Esophagus muscularis mucosa (tissue), 4 donors: ENCODE data around the gene TSFM.

Experiments used
- EP300 ChIP-seq: sonication (generic); formaldehyde crosslinking; IDR thresholded peaks from one replicate; pipeline ENCODE4 v1.6.1; 2017; ENCODE audit warnings: antibody characterized with exemption
- POLR2A ChIP-seq: fragments of 450-650 bp; IDR thresholded peaks from one replicate; pipeline ENCODE4 v1.6.1; 2017; ENCODE audit warnings: antibody characterized with exemption, moderate library complexity, mild to moderate bottlenecking, low read depth
- POLR2AphosphoS5 ChIP-seq, 2 donors: sonication (generic); formaldehyde crosslinking; IDR thresholded peaks; one replicate each; pipeline ENCODE4 v1.6.1; 2017; ENCODE audit warnings: antibody characterized with exemption in 2 of 2
- TF ChIP-seq, protein P1 (sequence below), 3 experiments: fragments of 200-600 bp in 2 of 3; fragments of 450-650 bp in 1 of 3; sonication (generic) in 2 of 3; IDR thresholded peaks; one replicate each; pipeline ENCODE4 v1.5.1; 2017 to 2019; ENCODE audit warnings: antibody characterized with exemption in 3 of 3, mild to moderate bottlenecking in 2 of 3, moderate library complexity in 1 of 3

DNA sequence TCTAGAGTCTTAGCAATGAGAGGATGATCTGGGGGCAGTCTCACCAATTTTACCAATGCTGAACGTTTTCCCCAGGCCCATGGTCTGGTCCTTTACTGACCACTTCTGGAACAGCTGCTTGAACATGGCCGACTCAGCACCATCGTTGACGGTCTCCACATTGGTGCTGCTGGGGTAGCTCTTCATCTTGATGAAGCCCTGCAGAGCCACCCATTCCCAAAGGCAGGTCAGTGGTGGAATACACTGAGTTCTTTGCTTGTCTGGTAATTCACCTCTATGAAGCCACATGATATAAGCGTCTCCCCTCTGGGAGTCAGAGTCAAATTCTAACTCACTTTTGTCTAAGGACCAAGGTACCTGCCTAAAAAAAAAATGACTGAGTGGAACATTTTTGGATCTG, 25.8 kb downstream of the TSFM start:
- TF ChIP-seq, protein P1, sequence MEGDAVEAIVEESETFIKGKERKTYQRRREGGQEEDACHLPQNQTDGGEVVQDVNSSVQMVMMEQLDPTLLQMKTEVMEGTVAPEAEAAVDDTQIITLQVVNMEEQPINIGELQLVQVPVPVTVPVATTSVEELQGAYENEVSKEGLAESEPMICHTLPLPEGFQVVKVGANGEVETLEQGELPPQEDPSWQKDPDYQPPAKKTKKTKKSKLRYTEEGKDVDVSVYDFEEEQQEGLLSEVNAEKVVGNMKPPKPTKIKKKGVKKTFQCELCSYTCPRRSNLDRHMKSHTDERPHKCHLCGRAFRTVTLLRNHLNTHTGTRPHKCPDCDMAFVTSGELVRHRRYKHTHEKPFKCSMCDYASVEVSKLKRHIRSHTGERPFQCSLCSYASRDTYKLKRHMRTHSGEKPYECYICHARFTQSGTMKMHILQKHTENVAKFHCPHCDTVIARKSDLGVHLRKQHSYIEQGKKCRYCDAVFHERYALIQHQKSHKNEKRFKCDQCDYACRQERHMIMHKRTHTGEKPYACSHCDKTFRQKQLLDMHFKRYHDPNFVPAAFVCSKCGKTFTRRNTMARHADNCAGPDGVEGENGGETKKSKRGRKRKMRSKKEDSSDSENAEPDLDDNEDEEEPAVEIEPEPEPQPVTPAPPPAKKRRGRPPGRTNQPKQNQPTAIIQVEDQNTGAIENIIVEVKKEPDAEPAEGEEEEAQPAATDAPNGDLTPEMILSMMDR (IDR thresholded peaks at IDR 0.05) = no peak
- TF ChIP-seq POLR2AphosphoS5 (IDR thresholded peaks at IDR 0.05) (no peak), POLR2A (no peak), EP300 (no peak)
